ENCODE results near the gene NELFCD. TPM values are rescaled to one million over a fixed set of nuclear protein-coding genes. Genes with fewer than 3 reads are reported as not detected.
A peak's percentile ranks its signal among the peaks of the same experiment; 100 is the strongest.

The NELFCD gene
- total and polyA plus RNA-seq, 9 of the 15 experiments (the other 6 are each of a cell fraction or from before 2014, with no cell fraction given) = 11.7 to 163 (median 96.5) TPM

DNA sequence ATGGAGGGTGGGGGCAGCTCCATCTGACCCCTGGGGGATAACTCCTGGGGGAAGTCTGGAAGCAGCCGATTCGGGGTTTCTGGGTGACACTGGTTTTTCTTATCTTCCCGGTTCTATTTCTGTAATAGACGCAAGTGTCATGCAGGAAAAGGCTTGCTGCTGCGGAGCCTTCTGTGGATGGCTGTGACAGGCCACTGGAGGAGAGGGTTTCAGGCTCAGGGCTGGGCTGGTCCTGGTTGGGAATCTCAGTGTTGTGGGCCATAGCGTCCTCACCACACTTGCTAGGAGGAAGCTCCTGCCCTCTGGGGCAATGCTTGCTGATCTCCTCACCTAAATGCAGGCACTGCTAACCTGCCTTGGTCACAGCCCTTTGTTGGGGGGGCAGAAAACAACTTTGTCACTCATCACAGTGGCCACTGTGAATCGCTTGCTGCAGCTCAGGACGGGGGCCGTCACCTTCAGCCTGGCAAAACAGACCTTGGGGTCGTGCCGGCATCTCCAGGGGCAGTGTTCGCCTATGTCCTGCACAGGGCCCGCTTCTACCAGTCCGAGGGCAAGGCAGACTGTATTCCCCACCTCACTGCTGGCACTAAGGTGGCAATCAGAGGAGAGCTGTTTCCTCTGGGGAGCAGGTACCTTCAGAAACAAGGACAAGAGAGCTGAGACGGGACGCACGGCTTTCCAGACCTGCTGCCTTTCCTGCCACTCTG, 33.8 kb downstream of the NELFCD start (continued):
- TF ChIP-seq, protein P1, sequence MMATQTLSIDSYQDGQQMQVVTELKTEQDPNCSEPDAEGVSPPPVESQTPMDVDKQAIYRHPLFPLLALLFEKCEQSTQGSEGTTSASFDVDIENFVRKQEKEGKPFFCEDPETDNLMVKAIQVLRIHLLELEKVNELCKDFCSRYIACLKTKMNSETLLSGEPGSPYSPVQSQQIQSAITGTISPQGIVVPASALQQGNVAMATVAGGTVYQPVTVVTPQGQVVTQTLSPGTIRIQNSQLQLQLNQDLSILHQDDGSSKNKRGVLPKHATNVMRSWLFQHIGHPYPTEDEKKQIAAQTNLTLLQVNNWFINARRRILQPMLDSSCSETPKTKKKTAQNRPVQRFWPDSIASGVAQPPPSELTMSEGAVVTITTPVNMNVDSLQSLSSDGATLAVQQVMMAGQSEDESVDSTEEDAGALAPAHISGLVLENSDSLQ (IDR thresholded peaks at IDR 0.05) = 0 out of 2 replicates have a peak, but pooled peaks have one; percentile 5
- no peak for TF ChIP-seq JUND (IDR thresholded peaks at IDR 0.05; ENCODE audit: borderline replicate concordance, low read depth, low read length)
- TF ChIP-seq JUND (tag; IDR thresholded peaks at IDR 0.05; ENCODE audit: borderline replicate concordance, low read depth, low read length) = no peak
- TF ChIP-seq GTF2E2 (tag; IDR thresholded peaks at IDR 0.05) = no peak
- TF ChIP-seq, protein P2, sequence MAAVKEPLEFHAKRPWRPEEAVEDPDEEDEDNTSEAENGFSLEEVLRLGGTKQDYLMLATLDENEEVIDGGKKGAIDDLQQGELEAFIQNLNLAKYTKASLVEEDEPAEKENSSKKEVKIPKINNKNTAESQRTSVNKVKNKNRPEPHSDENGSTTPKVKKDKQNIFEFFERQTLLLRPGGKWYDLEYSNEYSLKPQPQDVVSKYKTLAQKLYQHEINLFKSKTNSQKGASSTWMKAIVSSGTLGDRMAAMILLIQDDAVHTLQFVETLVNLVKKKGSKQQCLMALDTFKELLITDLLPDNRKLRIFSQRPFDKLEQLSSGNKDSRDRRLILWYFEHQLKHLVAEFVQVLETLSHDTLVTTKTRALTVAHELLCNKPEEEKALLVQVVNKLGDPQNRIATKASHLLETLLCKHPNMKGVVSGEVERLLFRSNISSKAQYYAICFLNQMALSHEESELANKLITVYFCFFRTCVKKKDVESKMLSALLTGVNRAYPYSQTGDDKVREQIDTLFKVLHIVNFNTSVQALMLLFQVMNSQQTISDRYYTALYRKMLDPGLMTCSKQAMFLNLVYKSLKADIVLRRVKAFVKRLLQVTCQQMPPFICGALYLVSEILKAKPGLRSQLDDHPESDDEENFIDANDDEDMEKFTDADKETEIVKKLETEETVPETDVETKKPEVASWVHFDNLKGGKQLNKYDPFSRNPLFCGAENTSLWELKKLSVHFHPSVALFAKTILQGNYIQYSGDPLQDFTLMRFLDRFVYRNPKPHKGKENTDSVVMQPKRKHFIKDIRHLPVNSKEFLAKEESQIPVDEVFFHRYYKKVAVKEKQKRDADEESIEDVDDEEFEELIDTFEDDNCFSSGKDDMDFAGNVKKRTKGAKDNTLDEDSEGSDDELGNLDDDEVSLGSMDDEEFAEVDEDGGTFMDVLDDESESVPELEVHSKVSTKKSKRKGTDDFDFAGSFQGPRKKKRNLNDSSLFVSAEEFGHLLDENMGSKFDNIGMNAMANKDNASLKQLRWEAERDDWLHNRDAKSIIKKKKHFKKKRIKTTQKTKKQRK (IDR thresholded peaks at IDR 0.05; ENCODE audit: borderline replicate concordance, low read depth, low read length) = no peak
- TF ChIP-seq, protein P3, sequence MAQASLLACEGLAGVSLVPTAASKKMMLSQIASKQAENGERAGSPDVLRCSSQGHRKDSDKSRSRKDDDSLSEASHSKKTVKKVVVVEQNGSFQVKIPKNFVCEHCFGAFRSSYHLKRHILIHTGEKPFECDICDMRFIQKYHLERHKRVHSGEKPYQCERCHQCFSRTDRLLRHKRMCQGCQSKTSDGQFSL (CRISPR knock-in tag; IDR thresholded peaks at IDR 0.05) = peak; percentile 81
- TF ChIP-seq, protein P3 (tag; IDR thresholded peaks at IDR 0.05) = no peak
- no peak for TF ChIP-seq TAL1 (IDR thresholded peaks at IDR 0.05)
- no peak for TF ChIP-seq CCNT2 (IDR thresholded peaks at IDR 0.05; ENCODE audit: borderline replicate concordance, extremely low read depth, insufficient read length, low read depth, low read length)
- TF ChIP-seq, protein P4, sequence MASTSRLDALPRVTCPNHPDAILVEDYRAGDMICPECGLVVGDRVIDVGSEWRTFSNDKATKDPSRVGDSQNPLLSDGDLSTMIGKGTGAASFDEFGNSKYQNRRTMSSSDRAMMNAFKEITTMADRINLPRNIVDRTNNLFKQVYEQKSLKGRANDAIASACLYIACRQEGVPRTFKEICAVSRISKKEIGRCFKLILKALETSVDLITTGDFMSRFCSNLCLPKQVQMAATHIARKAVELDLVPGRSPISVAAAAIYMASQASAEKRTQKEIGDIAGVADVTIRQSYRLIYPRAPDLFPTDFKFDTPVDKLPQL (IDR thresholded peaks at IDR 0.05; ENCODE audit: extremely low read depth, insufficient read length) = no peak
- no peak for TF ChIP-seq ETV6 (IDR thresholded peaks at IDR 0.05; ENCODE audit: borderline replicate concordance in 1 of 2, low read depth in 2 of 2, low read length in 1 of 2)
- TF ChIP-seq ETV6 (CRISPR knock-in tag; IDR thresholded peaks at IDR 0.05; ENCODE audit: borderline replicate concordance) = no peak
- no peak for TF ChIP-seq HNRNPH1 (optimal IDR thresholded peaks at IDR 0.05; ENCODE audit: low read depth, low read length)
- no peak for TF ChIP-seq POLR2B (IDR thresholded peaks at IDR 0.05; ENCODE audit: low read depth, partially characterized antibody)
- TF ChIP-seq RBBP5 (IDR thresholded peaks at IDR 0.05; ENCODE audit: borderline replicate concordance, insufficient read depth, low read length, poor library complexity, severe bottlenecking) = no peak
- TF ChIP-seq HDAC3 (IDR thresholded peaks at IDR 0.05; ENCODE audit: borderline replicate concordance, partially characterized antibody) = no peak
- TF ChIP-seq ZNF444 (CRISPR knock-in tag; IDR thresholded peaks at IDR 0.05) = no peak
- TF ChIP-seq MYC (IDR thresholded peaks at IDR 0.05; ENCODE audit: low read depth, low read length) = no peak
- no peak for TF ChIP-seq MYC (CRISPR knock-in tag; IDR thresholded peaks at IDR 0.05; ENCODE audit: borderline replicate concordance, low read depth)
- TF ChIP-seq, protein P5, sequence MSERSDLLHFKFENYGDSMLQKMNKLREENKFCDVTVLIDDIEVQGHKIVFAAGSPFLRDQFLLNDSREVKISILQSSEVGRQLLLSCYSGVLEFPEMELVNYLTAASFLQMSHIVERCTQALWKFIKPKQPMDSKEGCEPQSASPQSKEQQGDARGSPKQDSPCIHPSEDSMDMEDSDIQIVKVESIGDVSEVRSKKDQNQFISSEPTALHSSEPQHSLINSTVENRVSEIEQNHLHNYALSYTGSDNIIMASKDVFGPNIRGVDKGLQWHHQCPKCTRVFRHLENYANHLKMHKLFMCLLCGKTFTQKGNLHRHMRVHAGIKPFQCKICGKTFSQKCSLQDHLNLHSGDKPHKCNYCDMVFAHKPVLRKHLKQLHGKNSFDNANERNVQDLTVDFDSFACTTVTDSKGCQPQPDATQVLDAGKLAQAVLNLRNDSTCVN (CRISPR knock-in tag; IDR thresholded peaks at IDR 0.05) = no peak
